Left ventricle myocardium inferior (tissue), 1 donor: ENCODE results near the gene CDY2A. TPM values are rescaled to one million over a fixed set of nuclear protein-coding genes. Genes with fewer than 3 reads are reported as not detected.

Source experiments
- total RNA-seq: library from RNA; stranded (reverse); fragmentation: NEBNext Ultra II Directional; extraction: Animal tissue kit (Norgen Biotek cat#: 25700); gene quantifications from one replicate; pipeline ENCODE4 v1.2.1, GENCODE V29; 2021
- donor health status: DM: no; HTN: yes; CAD: no; lungs with severe emphysema.

Gene CDY2A
- total RNA-seq, 1 donor from 2014 or later: not detected

Other genes with a start within 250 kb of the CDY2A start
- not detected for gene CDY2B, start 145.6 kb upstream of the CDY2A start, total RNA-seq